Measurements from ENCODE around the gene EMC8. TPM values are rescaled to one million over a fixed set of nuclear protein-coding genes. Genes with fewer than 3 reads are reported as not detected.
"Not testable (repeated sequence)": the region's sequence is repeated elsewhere in the genome, so short reads cannot be mapped to it uniquely, and the experiment has no call there.

Gene EMC8
- 34.3 TPM for polyA plus RNA-seq (2013, experiment 1 of 2; ENCODE audit: insufficient read length)
- 33.7 TPM for polyA plus RNA-seq (2013, experiment 2 of 2; ENCODE audit: insufficient read length)

DNA sequence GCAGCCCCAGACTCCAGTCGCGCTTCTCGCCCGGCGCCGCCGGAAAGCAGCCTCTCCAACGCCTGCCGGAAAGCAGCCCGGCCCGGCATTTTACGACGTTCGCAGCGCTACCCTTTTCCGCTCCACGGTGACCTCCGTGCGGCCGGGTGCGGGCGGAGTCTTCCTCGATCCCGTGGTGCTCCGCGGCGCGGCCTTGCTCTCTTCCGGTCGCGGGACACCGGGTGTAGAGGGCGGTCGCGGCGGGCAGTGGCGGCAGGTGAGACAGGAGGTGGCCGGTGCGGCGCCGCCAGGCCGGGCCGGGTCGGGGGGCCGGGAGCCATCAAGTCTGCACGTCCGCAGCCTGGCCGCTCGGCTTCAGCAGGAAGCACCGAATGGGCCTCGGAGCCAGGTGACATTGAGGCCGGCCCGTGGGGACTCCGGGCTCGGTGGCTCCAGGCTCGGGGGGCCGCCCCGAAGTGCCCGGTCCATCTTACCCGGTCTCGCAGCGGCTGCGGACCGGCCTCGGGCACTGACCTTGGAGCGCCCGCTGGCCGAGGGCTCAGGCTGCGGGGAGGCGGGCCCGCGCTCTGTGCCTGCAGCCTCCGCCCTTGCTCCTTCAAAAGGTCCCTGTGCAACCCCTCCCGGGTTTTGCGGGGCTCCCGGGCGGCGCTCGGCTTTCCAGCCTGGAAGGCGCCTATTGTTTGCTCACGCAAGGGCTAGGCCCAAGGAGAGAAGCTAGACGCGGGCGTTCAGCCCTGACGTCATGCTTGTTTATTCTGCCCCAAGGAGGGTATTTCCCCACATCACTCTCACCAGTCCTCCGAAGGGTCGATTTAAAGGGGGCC lies at the start of gene EMC8, which contains the start of gene COX4I1:
EMC8 (minus strand) TSS at position 48 of the 824 bp plus-strand sequence. CDS start 249 bp downstream, outside the sequence.
COX4I1 (plus strand) TSS at position 199 of the 824 bp plus-strand sequence. CDS start 1,511 bp downstream, outside the sequence.
- peak; percentile 95 for DNase-seq

DNA sequence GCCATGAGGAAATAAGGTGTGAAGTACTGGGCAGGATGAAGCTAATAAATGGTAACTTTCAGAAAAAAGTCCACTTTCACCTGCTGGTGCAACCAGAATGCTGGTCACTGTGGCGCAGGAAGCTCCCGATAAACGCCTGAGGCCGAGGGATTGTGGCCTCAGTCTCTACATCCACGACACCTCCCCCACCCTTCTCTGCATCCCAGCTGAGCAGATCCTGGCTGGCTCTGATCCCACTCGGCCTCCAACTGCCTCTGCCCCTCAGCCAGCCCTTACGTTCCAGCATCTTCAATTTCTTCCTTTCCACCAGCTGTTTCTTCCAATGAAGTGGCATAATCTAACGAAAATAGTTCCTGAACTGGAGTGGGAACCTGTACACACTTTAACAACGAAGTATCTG lies 49.6 kb upstream of the EMC8 start:
- DNase-seq = no peak

DNA sequence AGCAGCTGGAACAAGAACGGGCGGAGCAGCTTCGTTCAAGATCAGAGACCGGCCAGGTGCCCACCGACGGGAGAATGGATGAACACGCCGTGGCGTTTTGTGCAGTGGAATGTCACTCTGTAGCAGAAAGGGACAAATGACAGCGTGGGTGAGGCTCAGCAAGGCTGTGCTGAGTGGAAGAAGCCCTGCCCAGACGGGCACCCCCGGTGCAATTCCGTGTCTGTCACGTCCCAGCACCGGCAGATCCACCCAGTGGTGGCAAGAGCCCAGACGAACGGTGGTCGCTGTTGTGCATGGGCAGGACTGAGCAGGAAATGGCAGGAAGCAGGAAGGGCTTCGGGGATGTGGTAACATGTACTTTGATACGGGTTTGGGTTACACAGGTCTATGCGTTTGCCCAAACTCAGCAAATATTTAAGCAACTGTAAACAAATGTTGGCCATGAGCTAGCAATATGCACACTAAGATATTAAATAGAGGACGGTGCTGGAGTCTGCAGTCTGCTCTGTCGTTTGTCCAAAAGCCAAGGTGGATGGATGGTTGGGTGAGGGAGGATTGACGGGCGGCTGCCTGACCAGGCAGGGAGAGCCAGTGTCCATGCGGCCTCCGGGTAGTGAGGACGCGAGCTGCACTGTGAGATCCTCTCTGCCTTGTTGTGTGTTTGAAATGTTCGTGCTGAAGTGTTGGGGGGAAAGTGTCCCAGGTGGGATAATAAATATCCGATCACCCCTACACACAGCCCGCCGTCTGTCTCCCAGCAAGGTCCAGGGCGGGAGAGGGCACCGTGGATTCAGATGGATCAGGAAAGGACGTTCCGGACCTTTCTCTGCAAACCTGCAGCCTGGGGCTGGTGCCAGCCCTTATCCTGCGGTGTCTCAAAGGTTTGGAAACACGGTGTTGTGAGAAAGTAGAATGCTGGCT lies 48.6 kb upstream of the EMC8 start:
- no peak for DNase-seq

DNA sequence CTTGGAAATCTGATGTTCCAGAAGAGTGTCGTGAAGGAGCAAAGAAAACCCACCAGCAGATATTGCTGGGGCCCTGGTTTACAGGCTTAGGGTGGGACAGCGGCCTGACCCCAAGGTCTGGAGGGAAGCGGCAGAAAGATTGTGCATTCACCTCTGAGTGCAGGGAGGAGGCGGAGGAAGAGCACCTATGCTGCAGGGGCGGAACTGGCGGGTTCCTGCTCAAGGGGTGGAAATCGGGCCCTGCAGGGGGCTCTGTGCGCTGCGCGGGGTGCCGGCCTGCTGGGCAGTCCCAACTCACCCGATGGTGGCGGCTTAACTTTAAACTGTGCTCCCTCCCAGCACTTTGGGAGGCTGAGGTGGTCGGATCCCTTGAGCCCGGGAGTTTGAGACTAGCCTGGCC lies 47.7 kb upstream of the EMC8 start:
- DNase-seq = no peak

DNA sequence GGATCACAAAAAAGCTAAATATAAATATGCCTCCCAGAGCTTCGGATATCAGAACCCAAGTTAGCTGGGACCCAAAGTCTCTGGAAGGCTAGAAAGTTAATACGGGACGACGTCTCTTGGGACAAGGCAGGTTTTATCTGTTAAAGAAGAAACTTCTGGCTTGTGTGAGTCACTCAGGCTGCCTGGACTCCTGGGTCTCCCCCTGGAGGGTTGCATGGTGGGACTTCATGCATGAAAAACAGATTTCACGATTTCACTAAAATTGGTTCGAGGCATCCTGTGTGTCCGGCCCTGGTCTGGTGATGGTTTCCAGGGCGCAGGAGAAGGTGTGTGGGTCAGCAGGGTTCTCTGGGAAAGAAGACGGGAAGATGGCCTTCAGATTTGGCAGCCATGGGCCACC lies 47.1 kb upstream of the EMC8 start:
- DNase-seq = no peak

DNA sequence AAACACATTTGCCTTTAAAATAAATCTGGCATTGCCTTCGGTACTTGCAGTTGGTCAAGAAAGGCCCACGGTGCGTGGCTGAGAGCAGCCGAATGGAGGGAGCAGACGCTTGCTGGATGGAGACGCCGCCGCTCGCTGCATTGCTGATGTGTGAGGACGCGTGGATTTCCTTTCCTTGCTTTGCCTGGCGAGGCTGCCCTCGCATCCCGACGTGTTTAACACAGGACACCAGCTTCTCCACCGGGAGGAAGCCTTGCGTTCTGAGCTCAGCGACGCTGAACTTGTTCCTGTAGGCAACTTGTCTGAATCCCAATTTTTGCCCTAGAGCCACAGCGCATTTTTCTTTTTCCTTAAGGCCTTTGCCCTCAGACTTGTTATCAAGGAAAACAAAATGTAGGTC lies 45.9 kb upstream of the EMC8 start:
- DNase-seq = no peak

DNA sequence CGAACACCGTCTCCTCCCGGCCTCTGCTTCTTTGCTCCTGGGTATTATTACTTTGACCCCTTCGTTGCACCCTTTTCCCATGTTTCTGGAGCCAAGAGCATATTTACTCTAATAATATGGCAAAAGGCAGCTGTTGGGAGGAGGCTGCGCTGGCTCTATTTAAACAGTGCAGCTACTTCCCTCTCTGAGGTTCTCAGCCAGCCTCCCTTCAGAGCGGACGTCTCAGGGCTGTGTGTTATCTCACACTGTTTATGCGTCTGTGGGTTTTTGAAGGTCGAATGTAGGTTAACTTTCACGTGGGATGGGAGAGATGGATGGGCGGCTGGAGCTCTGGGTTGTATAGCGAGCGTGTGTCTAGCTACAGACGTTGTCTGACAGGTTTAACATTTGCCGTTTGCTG lies 45.4 kb upstream of the EMC8 start:
- DNase-seq = no peak

DNA sequence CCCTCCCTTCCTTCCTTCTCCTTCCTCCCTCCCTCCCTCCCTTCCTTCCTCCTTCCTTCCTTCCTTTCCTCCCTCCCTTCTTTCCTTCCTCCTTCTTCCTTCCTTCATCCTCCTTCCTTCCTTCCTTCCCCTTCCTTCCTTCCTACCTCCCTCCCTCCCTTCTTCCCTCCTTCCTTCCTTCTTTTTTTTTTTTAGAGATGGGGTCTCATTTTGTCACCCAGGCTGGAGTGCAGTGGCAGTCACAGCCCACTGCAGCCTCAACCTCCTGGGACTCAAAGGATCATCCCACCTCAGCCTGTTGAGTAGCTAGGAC lies 44.8 kb upstream of the EMC8 start:
- DNase-seq = no peak

DNA sequence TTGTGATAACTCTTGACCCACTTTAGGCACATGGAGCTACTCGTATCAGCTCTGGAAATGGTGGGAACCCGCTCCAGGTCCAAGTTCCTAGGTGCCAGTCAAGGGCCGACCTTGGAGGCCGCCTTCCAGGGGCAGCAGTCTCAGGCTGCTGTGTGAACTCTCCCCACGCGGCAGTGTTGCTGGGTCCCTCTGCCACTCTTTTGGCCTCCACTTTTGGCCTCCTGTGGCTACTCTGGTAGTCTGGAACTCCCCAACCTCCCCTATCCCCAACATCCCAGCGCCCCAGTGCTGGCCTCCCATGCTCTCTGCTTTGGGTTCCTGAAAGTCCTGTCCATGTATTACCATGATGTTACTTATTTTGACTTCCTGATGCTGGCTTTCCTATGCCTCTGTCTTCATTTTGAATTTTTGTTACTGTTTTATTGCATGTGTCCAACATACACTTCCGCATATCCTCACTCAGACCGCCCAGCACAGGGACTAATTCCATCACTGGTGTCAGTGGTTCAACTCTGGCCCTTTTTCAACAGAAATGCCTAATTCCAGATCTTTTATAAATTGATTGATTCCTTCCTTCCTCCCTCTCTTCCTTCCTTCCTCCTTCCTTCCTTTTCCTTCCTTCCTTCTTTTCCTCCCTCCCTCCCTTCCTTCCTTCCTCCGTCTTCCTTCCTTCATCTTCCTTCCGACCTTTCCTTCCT lies 44.3 kb upstream of the EMC8 start:
- DNase-seq = no peak

DNA sequence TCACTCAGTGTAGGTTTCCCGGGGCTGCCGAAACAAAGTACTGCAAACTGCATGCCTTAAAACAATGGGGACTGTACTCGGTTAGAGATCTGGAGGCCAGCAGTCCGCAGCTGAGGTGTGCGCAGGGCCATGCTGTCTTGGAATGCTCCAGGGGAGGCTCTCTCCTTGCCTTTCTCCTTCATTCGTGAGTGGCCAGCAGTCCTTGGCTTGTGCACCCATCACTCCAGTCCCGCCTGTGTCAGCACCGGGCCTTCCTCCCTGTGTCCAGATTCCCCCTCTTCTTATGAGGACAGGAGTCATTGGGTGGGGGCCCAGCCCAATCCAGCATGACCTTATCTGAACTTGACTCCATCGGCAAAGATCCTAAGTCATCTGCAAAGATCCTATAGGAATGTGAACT lies 43.5 kb upstream of the EMC8 start:
- DNase-seq = no peak

DNA sequence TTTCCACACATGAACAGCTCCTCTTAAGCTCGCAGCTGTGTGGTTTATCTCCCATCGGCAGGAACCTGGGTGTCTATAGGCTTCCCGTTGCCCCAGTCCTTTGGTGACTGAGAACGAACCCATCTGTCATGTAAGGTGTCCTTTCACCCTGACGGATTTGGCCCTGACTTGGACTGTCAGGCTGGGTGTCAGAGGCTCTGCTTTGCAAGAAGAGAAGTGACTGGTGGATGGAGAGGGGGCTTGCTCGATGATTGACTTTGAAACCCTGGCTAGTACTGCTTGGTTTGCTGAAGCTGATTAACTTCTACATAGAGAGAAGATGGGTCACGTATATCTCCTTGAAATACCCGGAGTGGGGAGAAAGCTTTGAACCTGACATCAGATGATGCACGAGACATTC lies 43.1 kb upstream of the EMC8 start:
- no peak for DNase-seq

DNA sequence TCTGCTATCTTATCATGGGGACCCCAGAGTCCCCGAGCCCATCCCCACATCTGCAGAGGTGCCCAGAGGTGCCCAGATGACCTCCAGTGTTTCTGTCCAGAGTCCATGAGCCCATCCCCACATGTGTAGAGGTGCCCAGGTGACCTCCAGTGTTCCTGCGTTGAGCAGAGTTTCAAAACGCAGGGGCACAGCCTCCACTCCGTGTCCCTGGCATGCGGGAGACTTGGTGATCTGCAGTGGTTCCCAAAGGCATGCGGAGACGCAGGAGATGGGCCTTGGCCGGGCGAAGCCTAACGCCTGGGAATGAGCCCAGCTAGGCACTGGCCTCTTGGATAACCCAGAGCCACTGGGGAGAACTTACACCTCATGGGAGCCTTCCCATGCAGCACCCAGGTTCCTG lies 41.5 kb upstream of the EMC8 start:
- DNase-seq = no peak

DNA sequence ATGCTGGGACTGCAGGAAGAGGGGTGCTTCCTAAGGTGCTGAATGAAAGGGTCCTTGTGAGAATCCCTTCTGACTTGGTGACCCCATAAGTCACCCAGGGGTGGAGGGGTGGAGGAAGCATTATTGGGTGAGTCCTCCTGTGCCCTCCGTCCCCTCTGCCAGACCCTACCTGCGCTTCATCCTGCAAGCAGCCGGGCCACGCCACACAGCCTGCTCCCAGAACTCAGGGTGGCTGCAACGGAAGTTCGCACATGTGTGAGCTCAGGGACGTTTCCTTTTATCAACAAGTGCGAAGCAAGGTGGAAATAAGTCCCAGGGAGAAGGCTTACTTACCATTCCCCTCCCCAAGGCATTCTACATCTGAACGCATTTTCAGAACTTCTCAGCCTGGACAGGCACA lies 41.1 kb upstream of the EMC8 start:
- DNase-seq = no peak

DNA sequence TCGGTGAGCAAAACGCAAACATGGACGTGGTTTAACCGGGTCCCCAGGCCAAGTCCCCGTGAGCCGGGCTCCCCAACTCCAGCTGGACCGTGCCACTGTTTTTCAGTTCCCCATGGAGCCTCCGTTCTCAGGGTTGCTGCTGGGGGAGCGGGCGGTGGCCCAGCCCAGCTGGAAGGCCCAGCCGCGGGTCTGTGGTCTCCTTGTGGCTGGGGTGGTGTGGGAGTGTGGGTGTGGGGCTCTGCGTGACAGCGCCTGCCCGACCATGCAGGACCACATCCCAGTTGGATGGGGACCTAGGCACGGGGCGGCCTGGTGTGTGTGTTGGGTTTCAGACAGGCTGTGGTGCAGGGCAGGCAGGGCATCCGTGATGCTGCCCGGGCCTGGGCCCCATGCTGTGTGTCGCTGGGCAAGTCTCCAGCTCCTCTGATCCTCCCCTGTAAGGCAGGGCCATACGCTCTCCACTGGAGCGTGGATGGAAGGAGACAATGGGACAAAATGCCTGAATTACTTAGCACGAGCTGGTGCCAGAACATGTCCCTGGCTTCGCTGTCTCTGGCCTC lies 40.4 kb upstream of the EMC8 start:
- no peak for DNase-seq

DNA sequence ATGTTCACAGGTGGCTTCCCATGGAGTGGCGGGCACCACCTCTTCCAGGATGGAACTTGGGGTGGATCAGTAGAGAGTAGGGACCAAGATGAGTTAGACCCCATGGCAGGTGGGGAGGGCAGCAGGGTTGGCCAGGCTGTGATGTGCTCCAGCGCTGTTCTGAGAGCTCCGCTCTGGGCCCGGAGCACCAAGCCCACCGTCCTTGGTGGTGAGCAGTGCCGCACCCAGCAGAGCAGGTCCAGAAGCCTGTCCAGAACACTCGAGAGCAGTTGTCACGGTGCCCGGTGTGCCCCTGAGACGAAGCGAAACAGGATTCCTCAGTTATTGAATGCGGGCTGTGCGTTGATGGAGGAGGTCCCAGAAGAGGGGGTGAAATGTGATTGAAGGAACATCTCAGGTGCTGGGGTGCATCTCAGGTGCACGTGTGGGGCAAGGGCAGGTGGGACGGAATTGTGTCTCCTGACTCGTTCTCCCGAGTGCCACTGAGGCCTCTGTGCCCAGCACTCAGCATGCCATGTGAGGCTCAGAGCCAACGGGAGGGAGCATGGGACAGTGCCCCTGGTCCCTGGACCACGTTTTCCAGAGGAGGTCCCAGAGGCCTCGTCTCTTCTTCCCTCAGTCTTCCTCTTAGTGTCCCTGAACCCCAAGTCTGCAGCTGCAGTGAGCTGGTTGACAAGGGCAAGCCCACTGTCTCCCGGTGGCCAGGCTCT lies 39.7 kb upstream of the EMC8 start:
- DNase-seq = no peak

DNA sequence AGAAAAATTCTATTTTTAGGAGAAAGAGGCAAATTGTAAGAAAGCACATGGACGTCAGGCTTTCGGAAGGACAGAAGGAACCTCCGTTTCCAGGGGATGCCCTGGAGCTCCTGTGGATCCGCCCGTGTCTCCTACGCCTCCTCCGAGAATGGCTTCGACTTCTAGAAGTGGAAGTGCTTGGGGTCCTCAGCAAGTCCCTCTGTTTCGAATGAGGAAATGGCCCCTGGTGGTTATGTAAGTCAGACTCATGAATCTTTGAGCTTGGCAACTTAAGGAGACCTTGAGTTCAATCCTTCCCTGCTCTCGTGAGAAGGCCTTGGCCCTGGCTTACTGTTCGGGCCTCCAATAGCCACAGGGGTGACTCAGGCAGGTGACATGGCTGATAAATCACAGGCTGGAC lies 39.0 kb upstream of the EMC8 start:
- no peak for DNase-seq

DNA sequence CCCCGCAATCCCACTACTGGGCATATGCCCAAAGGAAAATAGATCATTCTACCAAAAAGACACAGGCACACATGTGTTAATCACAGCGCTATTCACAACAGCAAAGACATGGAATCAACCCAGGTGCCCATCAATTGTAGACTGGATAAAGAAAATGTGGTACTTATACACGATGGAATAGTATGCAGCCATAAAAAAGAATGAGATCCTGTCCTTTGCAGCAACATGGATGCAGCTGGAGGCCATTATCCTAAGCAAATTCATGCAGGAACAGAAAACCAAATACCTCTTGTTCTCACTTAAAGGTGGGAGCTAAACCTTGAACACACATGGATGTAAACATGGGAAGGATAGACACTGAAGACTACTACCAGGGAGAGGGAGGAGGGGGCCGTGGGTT lies 38.3 kb upstream of the EMC8 start:
- not testable (repeated sequence) for DNase-seq

DNA sequence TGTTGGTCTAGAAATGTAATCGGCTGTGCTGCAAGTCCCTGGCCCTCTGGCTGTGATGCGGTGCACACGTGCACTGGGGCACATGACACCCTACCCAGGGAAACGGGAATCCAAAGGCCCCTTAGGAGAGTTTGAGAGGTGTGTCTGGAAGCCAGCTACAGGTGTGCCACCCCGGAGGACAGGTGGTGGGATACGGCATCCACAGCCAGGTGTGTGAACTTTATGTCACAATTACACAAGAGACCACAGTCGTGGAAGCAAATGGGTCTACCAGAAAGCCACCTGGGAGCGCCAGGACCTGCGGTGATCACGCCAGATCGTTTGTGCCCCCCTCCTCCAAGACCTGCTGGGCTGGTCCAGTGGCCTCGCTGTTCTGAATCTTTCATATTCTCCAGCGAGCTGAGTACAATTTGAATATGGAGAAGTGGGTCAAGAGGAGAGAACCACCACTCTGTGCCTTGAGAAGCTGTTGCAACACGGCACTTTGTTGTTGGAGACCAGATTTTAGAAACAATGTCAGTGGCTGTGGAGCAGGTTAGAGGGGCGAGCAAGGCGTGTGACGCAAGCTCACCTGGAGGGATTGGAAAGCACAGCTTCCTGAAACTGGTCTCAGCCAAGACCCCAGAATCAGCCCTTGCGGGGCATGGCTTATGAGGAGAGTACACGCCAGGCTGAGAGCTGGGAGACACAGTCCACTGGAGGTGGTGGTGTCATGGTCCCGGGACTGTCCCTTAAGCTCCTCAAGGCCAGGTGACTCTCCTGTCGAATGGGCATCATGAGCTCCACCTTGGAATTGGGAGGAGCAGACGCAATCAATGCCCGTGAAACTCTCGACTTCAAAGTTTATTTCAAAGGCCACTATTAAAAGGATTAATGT lies 37.6 kb upstream of the EMC8 start:
- no peak for DNase-seq

DNA sequence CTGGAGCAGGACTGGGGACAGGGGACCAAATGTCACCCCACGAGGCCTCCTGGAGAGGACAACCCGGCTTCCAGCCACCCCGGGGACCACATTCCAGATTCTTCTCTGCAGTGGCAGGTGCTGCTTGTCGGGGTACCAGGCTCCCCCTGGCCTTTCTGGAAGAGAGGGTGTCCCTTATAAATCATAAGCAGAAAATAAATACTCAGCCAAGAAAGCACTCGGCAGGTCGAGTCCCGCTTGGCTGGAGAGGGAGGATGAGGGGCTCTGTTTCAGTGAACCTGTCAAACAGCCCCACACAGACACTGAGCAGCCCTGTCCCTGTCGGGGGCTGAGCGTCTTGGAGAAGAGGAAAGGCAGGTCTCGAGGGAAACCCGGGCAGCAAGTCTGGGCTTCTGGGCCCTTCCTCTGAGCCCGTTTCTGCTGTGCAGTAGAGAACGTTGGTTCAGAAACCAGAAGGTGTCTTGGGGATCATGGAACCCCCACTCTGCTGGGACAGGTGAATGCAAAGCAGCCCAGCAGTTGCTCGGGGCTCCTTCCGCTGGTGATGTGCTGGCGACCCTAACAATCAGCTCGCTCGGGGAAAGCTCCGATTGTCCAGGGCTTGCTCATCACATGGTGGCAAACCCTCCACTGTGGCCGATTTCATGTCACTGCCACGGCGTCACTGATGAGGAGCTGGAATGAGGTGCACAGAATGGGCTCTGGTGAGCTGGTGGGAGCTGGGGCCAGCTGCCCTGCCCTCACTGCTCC lies 36.8 kb upstream of the EMC8 start:
- DNase-seq = no peak

DNA sequence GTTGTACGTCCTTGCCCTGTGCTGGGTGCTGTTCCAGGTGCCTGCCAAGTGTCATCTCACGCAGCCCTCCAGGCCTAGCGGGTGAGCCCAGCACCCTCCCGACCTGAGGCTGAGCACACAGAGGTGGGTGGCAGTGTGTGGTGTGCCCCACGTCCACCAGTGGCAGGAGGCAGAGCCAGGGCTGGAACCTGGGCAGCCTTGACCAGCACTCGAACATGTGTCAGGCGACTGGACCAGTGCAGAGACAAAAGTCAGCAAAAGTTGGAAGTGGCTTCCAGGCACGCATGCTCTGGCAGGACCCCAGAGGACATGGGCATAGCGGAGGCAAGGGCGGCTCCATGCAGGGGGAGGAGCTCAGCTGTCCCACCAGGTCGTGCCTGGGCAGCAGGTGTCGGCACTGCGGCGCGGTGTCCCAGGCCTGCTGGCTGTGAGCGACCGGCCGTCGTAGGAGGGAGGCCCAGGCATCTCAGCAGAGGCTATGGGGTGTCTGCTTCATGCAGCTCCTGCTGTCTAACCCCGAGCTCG lies 35.9 kb upstream of the EMC8 start:
- DNase-seq = no peak

All from fibroblast of skin of scalp (primary cell).